ENCODE measurements around the gene C2orf76.

Gene C2orf76

DNA sequence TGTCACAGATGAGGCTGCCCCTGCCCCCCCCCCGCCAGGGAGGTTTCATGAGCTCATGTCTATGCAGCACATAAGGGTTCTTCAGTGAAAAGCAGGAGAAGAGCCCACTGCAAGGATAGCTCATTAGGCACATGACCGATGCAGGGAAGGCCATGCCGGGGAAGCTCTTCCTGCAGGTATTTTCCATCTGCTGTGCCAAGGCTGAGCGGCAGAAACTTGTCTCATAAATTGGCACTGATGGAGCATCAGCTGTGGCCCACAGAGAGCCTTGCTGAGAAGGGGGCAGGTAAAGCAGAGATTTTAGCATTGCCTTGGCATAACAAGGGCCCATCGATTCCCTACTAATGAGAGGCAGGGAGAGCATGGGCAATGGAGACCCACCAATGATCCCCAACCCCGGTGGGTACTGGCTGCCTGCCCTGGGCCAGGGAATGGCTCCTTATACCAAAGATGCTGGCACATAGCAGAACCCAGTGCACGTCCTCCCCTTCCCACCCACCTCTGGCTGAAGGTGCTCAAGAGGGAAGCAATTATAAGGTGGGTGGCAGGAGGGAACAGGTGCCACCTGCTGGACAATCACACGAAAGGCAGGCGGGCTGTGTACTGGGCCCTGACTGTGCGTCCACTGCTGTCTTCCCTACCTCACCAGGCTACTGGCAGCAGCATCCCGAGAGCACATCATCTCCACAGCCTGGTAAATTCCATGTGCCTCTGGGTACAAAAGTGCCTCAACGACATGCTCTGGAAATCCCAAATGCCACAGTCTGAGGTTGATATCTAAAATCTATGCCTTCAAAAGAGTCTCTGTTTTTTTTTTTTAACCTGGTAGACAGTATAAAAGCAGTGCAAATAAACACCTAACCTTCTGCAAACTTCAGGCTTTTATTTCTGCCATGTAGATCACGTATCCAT lies 101.6 kb downstream of the C2orf76 start:
- Histone ChIP-seq H3K4me1 (ENCODE audit: insufficient read depth, low read length) (no peaks in the 10 kb centered on the region), H3K9ac (ENCODE audit: low read depth, low read length) (no peak overlapping the region), H3K9me3 (ENCODE audit: control insufficient read depth, insufficient read depth, low read length) (no peaks in the 10 kb centered on the region), H3K36me3 (ENCODE audit: insufficient read depth, low read length) (no peaks in the 10 kb centered on the region)

DNA sequence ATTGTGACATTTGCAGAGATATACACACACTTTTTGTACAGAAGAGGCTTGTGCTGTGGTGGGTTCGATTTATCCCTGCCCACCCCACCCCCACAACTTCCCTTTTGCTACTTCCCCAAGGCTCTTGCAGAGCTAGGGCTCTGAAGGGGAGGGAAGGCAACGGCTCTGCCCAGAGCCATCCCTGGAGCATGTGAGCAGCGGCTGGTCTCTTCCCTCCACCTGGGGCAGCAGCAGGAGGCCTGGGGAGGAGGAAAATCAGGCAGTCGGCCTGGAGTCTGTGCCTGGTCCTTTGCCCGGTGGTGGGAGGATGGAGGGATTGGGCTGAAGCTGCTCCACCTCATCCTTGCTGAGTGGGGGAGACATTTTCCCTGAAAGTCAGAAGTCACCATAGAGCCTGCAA lies 103.0 kb downstream of the C2orf76 start:
- no peak overlapping the region for H3K9ac ChIP-seq (ENCODE audit: low read depth, low read length)
- H3K36me3 ChIP-seq (ENCODE audit: insufficient read depth, low read length) = no peaks in the 10 kb centered on the region
- H3K9me3 ChIP-seq (ENCODE audit: control insufficient read depth, insufficient read depth, low read length) = no peaks in the 10 kb centered on the region
- H3K4me1 ChIP-seq (ENCODE audit: insufficient read depth, low read length) = peaks cover 13% of the 10 kb centered on the region

DNA sequence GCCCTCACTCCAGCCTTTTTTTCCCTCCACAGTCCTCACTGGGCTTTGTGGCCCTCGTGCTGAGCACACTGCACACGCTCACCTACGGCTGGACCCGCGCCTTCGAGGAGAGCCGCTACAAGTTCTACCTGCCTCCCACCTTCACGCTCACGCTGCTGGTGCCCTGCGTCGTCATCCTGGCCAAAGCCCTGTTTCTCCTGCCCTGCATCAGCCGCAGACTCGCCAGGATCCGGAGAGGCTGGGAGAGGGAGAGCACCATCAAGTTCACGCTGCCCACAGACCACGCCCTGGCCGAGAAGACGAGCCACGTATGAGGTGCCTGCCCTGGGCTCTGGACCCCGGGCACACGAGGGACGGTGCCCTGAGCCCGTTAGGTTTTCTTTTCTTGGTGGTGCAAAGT lies 103.6 kb downstream of the C2orf76 start:
- Histone ChIP-seq H3K36me3 (ENCODE audit: insufficient read depth, low read length) (no peaks in the 10 kb centered on the region), H3K4me1 (ENCODE audit: insufficient read depth, low read length) (peaks cover 17% of the 10 kb centered on the region), H3K9me3 (ENCODE audit: control insufficient read depth, insufficient read depth, low read length) (no peaks in the 10 kb centered on the region), H3K9ac (ENCODE audit: low read depth, low read length) (no peak overlapping the region)

DNA sequence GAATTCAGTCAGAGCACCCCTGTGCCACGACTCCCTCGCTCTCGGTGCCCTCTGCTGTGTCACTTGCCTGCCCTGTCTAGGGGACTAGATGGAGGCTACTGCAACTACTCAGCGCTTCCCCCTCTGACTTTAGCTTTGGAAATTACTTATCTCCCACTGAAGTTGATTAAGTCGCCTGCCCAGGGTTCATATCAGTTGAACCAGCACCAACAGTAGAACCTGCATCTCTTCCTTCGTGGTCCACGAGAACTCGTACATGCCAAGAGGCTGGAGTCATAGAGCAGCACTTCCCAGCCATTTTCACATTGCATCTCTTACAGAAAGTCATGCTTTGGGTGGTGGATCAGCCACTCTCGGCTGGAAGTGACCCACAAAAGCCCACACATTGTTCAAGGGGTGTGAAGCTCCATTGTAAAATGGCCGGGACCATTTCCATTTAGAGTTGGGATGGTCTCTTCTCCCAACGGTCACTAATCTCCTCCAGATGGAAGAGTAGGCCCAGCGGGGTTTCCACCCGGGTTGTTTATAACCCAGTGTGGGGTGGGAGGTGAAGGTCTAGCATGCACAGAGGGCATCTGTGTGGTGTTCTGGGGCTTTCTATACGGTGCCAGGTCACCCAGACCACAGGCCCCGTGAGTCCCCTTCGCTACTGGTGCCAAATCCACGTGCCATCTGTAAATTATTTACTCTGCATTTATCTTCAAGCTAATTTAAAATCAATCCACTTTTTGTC lies 105.0 kb downstream of the C2orf76 start:
- Histone ChIP-seq H3K9ac (ENCODE audit: low read depth, low read length) (no peak overlapping the region), H3K9me3 (ENCODE audit: control insufficient read depth, insufficient read depth, low read length) (no peaks in the 10 kb centered on the region), H3K36me3 (ENCODE audit: insufficient read depth, low read length) (no peaks in the 10 kb centered on the region), H3K4me1 (ENCODE audit: insufficient read depth, low read length) (peaks cover 28% of the 10 kb centered on the region)

DNA sequence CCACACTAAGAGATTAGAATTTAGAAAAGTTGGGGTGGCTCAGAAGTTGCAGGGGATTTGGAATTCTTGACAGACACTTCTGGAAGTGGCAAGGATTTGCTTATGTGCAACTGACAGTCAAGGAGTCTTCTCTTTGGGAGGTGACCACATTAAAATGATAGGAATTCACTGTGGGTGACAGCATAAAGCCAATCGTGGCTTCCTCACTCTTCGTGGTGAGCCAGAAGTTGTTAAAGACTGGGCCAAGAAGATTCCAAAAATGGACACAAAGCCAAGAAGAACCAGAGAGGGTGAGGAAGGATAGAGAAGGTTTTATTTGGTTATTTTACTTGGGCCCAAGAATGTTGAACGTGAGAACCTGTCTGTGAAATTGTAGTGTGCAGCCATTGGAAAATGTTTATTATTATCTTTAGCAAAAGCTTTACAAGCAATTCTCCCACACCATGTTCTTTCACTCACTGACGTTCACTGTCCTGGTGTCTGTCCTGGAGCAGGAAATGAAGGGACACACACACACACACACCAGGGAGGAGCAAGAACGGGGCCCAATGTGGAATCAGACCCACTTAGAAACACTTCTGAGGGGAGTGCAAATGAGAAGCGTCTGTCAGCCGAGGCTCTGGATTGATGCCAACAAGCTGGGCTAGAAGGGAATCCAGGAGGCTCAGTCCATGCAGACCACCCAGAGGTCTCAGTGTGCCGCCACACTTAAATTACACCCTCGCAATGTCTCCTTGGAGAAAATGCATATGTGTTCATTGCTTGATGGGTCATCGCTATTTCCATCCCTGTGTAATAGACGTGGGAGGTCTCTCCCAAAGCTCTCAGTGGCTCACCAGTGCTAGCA lies 105.8 kb downstream of the C2orf76 start:
- no peaks in the 10 kb centered on the region for H3K36me3 ChIP-seq (ENCODE audit: insufficient read depth, low read length)
- H3K9me3 ChIP-seq (ENCODE audit: control insufficient read depth, insufficient read depth, low read length) = no peaks in the 10 kb centered on the region
- H3K4me1 ChIP-seq (ENCODE audit: insufficient read depth, low read length) = peaks cover 36% of the 10 kb centered on the region
- no peak overlapping the region for H3K9ac ChIP-seq (ENCODE audit: low read depth, low read length)

DNA sequence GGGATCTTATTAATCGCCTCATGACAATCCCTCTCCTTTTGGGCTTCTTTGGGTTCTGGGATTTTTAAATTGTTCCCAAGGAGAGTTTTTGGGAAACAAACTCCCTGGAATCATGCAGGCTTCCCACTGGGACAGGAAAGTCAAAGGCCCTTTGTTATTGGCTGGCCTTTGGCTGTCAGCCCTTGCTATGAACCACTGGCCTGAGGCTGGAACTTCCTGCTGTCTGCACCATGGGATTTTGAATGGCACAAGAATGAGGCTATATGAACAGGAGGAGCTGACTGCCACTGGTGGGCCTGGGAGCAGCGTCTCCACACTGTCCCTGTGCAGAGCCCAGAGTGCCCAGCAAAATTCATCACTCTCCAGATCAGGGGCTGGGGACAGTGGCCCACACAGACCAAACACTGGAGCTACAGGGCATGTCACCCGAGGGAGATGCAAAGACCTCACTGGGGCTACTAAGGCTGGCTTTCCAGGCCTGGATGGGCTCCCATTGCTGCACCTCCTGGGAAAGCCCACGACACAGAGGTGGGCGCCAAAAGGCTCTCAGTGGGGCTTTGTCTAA lies 107.3 kb downstream of the C2orf76 start:
- no peaks in the 10 kb centered on the region for H3K9me3 ChIP-seq (ENCODE audit: control insufficient read depth, insufficient read depth, low read length)
- no peaks in the 10 kb centered on the region for H3K36me3 ChIP-seq (ENCODE audit: insufficient read depth, low read length)
- H3K4me1 ChIP-seq (ENCODE audit: insufficient read depth, low read length) = peaks cover 48% of the 10 kb centered on the region
- no peak overlapping the region for H3K9ac ChIP-seq (ENCODE audit: low read depth, low read length)

DNA sequence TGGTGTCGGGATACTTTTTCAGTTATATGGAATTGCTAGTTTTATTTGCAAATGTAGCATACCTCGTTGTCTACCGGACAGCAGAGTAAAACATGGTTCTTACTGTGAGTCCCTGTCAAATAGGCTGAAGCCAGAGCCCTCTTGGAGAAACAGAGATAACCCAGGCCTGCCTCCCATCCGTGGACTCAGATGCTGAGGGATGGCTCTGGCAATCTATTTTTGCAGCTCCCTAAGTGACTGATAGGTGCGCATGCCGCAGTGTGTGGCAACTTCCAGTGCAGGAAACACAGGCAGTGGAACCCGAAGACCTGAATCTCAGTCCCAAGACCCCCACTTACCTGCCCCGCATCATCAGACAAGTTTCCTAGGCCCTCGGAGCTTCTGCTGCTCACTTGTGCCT lies 109.4 kb downstream of the C2orf76 start:
- Histone ChIP-seq H3K36me3 (ENCODE audit: insufficient read depth, low read length) (no peaks in the 10 kb centered on the region), H3K9me3 (ENCODE audit: control insufficient read depth, insufficient read depth, low read length) (no peaks in the 10 kb centered on the region), H3K9ac (ENCODE audit: low read depth, low read length) (no peak overlapping the region), H3K4me1 (ENCODE audit: insufficient read depth, low read length) (peaks cover 67% of the 10 kb centered on the region)

DNA sequence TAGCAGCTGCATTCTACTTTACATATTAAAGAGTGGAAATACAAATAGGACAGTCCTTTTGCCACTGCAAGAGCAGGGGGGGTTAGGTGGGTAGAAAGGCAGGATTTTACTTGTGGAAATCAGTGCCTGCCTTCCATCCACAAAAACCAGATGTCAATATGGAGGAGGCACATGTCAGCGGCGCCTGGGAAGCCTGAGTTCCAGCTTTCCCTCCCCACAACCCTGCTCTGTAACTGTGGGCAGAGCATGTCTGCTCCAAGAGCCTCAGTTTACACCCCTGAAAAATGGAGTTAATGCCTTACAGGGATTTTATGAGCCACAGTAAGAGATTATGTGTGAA lies 110.1 kb downstream of the C2orf76 start:
- Histone ChIP-seq H3K9ac (ENCODE audit: low read depth, low read length) (no peak overlapping the region), H3K9me3 (ENCODE audit: control insufficient read depth, insufficient read depth, low read length) (no peaks in the 10 kb centered on the region), H3K36me3 (ENCODE audit: insufficient read depth, low read length) (no peaks in the 10 kb centered on the region), H3K4me1 (ENCODE audit: insufficient read depth, low read length) (peaks cover 67% of the 10 kb centered on the region)

DNA sequence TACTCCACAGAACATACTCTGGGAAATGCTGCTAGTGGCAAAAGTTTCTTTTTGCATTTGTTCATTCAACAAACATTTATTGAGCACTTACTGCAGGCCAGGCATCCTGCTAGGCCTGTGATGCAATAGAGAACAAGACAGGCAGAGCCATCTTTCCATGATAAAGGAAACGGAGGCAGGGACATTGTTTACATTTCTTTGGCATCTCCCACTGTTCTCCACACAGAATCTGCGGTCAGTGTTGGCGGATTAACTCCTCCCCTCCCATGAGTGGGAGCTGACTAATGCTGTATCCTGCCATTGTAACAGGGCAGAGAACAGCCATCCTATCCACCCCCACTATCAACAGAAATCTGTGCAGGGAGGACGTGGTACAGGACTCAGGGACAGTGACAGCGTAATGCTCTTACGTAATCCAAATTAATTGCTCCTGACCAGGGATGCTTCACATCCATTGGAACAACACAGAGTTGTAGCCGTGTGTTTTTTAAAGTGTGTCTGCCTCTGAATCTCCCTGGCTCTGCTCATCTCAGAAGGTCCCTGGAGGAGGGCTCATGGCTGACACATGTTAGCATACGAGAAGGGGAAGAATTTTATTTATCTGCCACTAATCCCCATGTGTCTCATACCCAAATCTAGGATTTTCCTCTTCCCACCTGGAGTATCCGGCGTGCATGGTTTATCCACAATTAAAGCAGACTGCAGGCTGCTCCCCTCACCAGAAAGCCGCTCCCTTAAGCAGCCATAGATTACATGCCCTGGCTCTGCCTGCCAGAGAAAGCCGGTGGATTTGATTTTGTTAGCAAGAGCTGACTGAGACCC lies 110.7 kb downstream of the C2orf76 start:
- H3K9me3 ChIP-seq (ENCODE audit: control insufficient read depth, insufficient read depth, low read length) = no peaks in the 10 kb centered on the region
- no peaks in the 10 kb centered on the region for H3K36me3 ChIP-seq (ENCODE audit: insufficient read depth, low read length)
- no peak overlapping the region for H3K9ac ChIP-seq (ENCODE audit: low read depth, low read length)
- H3K4me1 ChIP-seq (ENCODE audit: insufficient read depth, low read length) = peaks cover 67% of the 10 kb centered on the region

DNA sequence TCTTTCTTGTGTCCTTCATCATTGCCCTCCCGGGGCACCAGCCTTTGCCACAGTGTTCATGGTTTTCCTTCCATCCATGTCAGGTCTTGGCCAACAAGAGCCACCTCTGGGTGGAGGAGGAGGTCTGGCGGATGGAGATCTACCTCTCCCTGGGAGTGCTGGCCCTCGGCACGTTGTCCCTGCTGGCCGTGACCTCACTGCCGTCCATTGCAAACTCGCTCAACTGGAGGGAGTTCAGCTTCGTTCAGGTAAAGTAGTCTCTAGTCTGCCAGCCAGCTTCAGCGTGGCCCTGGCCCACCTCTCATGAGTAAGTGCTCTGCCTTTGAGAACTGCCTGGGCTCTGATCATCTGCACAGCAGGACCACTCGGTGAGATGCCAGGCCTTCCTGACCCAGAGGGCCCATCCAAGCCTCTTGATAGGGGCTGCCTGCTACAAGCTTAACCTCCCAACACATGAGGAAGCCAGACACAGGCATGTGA lies 112.0 kb downstream of the C2orf76 start:
- Histone ChIP-seq H3K9ac (ENCODE audit: low read depth, low read length) (no peak overlapping the region), H3K36me3 (ENCODE audit: insufficient read depth, low read length) (no peaks in the 10 kb centered on the region), H3K9me3 (ENCODE audit: control insufficient read depth, insufficient read depth, low read length) (no peaks in the 10 kb centered on the region), H3K4me1 (ENCODE audit: insufficient read depth, low read length) (peaks cover 63% of the 10 kb centered on the region)

DNA sequence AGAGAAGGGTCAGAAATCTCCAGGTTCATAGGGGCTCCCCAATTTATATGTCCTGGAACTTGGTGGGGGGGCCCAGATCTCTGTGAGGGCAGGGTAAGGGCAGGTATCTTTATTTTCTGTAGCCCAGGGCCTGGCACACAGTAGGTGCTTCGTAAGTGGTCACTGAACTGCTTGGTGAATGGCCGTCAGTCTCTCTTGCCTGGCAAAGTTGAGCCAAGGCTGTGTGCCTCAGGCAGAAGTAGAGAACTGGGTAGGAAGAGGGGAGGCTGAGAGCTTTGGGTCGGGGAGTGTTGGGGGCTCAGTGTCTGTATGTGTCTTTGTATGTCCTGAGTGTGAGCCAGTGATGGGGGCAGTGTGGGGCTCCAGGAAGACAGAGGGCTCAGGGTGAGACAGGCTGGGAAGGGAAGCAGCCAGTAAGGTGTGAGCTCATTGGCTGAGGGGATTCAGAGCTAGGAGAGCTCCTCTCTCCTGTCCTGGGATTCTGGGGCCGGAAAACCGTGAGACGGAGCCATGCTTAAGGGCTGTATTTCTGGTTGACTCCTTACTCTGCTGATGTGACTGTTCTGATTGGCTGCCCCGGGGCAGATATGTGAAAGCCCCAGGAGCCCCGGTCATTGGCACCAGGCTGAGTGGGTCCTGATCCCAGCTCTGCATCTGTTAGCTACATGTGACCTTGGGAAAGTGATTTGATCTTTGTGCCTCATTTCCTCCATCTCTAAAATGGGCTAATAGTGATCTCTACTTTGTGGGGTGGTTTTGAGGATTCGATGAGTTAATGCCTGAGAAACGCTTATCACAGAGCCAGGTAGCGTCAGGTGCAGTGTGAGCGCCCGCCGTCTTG lies 112.7 kb downstream of the C2orf76 start:
- peaks cover 57% of the 10 kb centered on the region for H3K4me1 ChIP-seq (ENCODE audit: insufficient read depth, low read length)
- no peaks in the 10 kb centered on the region for H3K9me3 ChIP-seq (ENCODE audit: control insufficient read depth, insufficient read depth, low read length)
- no peak overlapping the region for H3K9ac ChIP-seq (ENCODE audit: low read depth, low read length)
- H3K36me3 ChIP-seq (ENCODE audit: insufficient read depth, low read length) = no peaks in the 10 kb centered on the region

DNA sequence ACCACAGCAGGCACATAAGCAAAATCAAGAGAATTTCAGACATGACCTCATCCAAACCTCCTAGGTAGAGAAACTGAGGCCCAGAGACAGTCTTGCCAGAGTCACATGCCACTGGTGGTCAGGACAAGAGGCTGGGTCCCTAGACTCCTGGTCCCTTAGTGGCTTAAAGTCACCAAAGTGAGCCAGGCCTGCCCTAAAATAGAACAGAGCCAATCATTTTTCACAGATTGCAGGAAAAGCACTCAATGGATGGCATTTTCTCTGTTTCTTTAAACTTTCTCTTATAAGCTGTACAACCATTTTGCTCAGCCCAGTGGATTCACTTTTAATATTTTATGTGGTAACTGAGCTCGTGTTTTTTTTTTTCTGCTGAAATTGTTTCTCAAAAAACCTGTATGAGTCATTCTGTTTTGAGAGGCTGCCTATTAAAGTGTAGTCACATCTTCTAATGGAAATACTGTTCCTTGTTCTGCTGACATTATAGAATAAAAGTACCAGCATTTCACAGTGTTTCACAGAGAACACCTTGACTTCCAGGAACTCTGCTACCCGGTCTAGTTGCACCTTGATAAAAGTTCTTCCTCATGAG lies 113.4 kb downstream of the C2orf76 start:
- Histone ChIP-seq H3K4me1 (ENCODE audit: insufficient read depth, low read length) (peaks cover 52% of the 10 kb centered on the region), H3K36me3 (ENCODE audit: insufficient read depth, low read length) (no peaks in the 10 kb centered on the region), H3K9ac (ENCODE audit: low read depth, low read length) (no peak overlapping the region), H3K9me3 (ENCODE audit: control insufficient read depth, insufficient read depth, low read length) (no peaks in the 10 kb centered on the region)
